Tibial nerve (tissue), 4 donors: ENCODE results near the gene PNPLA6. TPM values are rescaled to one million over a fixed set of nuclear protein-coding genes. Genes with fewer than 3 reads are reported as not detected.

Experiments
- DNase-seq, 2 donors: peaks; one replicate each; pipeline ENCODE4 v3.0.0-alpha.2; 2019; ENCODE audit warnings: low spot score in 2 of 2
- H3K27ac ChIP-seq, 4 donors: fragments of 200-600 bp; sonication (generic) in 3 of 4; one replicate each; pipeline ENCODE4 v1.5.1; 2017 to 2019; ENCODE audit warnings: mild to moderate bottlenecking in 1 of 4
- H3K27me3 ChIP-seq, 2 donors: fragments of 200-600 bp; sonication (generic) in 1 of 2; one replicate each; pipeline versions ENCODE4 v1.5.1 to v1.6.0; 2017 to 2019
- H3K36me3 ChIP-seq, 3 donors: fragments of 200-600 bp; sonication (generic); one replicate each; pipeline ENCODE4 v1.5.1; 2018 to 2019
- H3K4me1 ChIP-seq, 4 donors: fragments of 200-600 bp; sonication (generic) in 3 of 4; one replicate each; pipeline ENCODE4 v1.5.1; 2017 to 2019
- H3K4me3 ChIP-seq, 4 donors: fragments of 200-600 bp; sonication (generic) in 3 of 4; one replicate each; pipeline ENCODE4 v1.5.1; 2017 to 2019; ENCODE audit warnings: mild to moderate bottlenecking in 1 of 4, moderate library complexity in 1 of 4
- H3K9me3 ChIP-seq, 4 donors: fragments of 200-600 bp; sonication (generic) in 3 of 4; one replicate each; pipeline ENCODE4 v1.5.1; 2017 to 2019
- EP300 ChIP-seq, 2 donors: sonication (generic); formaldehyde crosslinking; IDR thresholded peaks; one replicate each; pipeline ENCODE4 v1.6.1; 2017; ENCODE audit warnings: antibody characterized with exemption in 2 of 2, mild to moderate bottlenecking in 1 of 2
- POLR2A ChIP-seq, 2 donors: fragments of 450-650 bp; IDR thresholded peaks; one replicate each; pipeline ENCODE4 v1.6.1; 2017; ENCODE audit warnings: antibody characterized with exemption in 2 of 2, mild to moderate bottlenecking in 2 of 2, moderate library complexity in 2 of 2
- WGBS, 2 donors: methylation state at CpG; one replicate each; pipeline ENCODE4 v1.1.5; 2018; 5-methylcytosine and 5-hydroxymethylcytosine counted together
- total RNA-seq, 4 donors: library from RNA; depleted of rRNA; stranded (reverse); fragments of >200 nt; gene quantifications; one replicate each; pipeline ENCODE4 v1.1.0, GENCODE V29; 2016
- TF ChIP-seq, protein P1 (sequence below), 5 experiments: fragments of 200-600 bp in 3 of 5; fragments of 450-650 bp in 2 of 5; sonication (generic) in 3 of 5; IDR thresholded peaks; one replicate each; pipeline ENCODE4 v1.5.1; 2016 to 2019; ENCODE audit warnings: antibody characterized with exemption in 5 of 5, mild to moderate bottlenecking in 3 of 5, moderate library complexity in 2 of 5

PNPLA6 gene
- total RNA-seq, 4 donors from 2014 or later = 66.3 to 138 (median 68.3) TPM

- Histone ChIP-seq H3K9me3 (no peaks in the 10 kb centered on the region), H3K27me3 (no peaks in the 10 kb centered on the region), H3K36me3 (peaks cover 0 to 61% (median 0%) of the 10 kb centered on the region in 3 donors), H3K4me3 (peak within 1 kb of the TSS; percentile 75 to 95 (median 86)), H3K4me1 (peaks cover 0 to 36% (median 21%) of the 10 kb centered on the region in 4 donors), H3K27ac (peak within 1 kb of the TSS; percentile 4 to 81 (median 71))
- TF ChIP-seq POLR2A (IDR thresholded peaks at IDR 0.05) (peak; percentile 46 to 63), EP300 (IDR thresholded peaks at IDR 0.05) (peak; percentile 98 to 99)
- TF ChIP-seq, protein P1, sequence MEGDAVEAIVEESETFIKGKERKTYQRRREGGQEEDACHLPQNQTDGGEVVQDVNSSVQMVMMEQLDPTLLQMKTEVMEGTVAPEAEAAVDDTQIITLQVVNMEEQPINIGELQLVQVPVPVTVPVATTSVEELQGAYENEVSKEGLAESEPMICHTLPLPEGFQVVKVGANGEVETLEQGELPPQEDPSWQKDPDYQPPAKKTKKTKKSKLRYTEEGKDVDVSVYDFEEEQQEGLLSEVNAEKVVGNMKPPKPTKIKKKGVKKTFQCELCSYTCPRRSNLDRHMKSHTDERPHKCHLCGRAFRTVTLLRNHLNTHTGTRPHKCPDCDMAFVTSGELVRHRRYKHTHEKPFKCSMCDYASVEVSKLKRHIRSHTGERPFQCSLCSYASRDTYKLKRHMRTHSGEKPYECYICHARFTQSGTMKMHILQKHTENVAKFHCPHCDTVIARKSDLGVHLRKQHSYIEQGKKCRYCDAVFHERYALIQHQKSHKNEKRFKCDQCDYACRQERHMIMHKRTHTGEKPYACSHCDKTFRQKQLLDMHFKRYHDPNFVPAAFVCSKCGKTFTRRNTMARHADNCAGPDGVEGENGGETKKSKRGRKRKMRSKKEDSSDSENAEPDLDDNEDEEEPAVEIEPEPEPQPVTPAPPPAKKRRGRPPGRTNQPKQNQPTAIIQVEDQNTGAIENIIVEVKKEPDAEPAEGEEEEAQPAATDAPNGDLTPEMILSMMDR (IDR thresholded peaks at IDR 0.05) = peak in 2 of 5 experiments; percentile 36 to 76
- peak; percentile 100 for DNase-seq
- 0 to 1% methylated on average over 21 to 49 of the region's 65 CpGs for WGBS, 2 donors
These were observed 13.2 kb upstream of the PNPLA6 start, which contains the start of gene MCOLN1 for GRCh38 chr19:7522072-7522922. Gene MCOLN1, plus strand, starts transcription at chr19:7522624. Its CDS starts 127 bp downstream, at chr19:7522751.

GRCh38 chr19:7522923-7523667, 12.4 kb upstream of the PNPLA6 start:
- TF ChIP-seq, protein P1 (IDR thresholded peaks at IDR 0.05) = no peak
- TF ChIP-seq POLR2A (IDR thresholded peaks at IDR 0.05) = no peak
- no peak for TF ChIP-seq EP300 (IDR thresholded peaks at IDR 0.05)
- WGBS, 2 donors = 5 to 9% methylated on average over 23 of the region's 23 CpGs
- Histone ChIP-seq H3K4me3 (peak overlapping the region; percentile 75 to 95 (median 86)), H3K36me3 (peaks cover 0 to 69% (median 0%) of the 10 kb centered on the region in 3 donors), H3K4me1 (peaks cover 0 to 28% (median 18%) of the 10 kb centered on the region in 4 donors), H3K27me3 (no peaks in the 10 kb centered on the region), H3K27ac (peak overlapping the region in 2 of 4 donors; percentile 68 to 81), H3K9me3 (no peaks in the 10 kb centered on the region)
- no peak for DNase-seq

GRCh38 chr19:7524523-7524922, 11.0 kb upstream of the PNPLA6 start:
- H3K9me3 ChIP-seq = no peaks in the 10 kb centered on the region
- no peak overlapping the region for H3K4me3 ChIP-seq
- no peak for TF ChIP-seq EP300 (IDR thresholded peaks at IDR 0.05)
- TF ChIP-seq POLR2A (IDR thresholded peaks at IDR 0.05) = no peak
- TF ChIP-seq, protein P1 (IDR thresholded peaks at IDR 0.05) = no peak
- H3K27ac ChIP-seq = no peak overlapping the region
- peaks cover 0 to 27% (median 18%) of the 10 kb centered on the region in 4 donors for H3K4me1 ChIP-seq
- 88 to 92% methylated on average over 5 of the region's 5 CpGs for WGBS, 2 donors
- DNase-seq = no peak
- peaks cover 0 to 72% (median 0%) of the 10 kb centered on the region in 3 donors for H3K36me3 ChIP-seq
- H3K27me3 ChIP-seq = no peaks in the 10 kb centered on the region

DNA sequence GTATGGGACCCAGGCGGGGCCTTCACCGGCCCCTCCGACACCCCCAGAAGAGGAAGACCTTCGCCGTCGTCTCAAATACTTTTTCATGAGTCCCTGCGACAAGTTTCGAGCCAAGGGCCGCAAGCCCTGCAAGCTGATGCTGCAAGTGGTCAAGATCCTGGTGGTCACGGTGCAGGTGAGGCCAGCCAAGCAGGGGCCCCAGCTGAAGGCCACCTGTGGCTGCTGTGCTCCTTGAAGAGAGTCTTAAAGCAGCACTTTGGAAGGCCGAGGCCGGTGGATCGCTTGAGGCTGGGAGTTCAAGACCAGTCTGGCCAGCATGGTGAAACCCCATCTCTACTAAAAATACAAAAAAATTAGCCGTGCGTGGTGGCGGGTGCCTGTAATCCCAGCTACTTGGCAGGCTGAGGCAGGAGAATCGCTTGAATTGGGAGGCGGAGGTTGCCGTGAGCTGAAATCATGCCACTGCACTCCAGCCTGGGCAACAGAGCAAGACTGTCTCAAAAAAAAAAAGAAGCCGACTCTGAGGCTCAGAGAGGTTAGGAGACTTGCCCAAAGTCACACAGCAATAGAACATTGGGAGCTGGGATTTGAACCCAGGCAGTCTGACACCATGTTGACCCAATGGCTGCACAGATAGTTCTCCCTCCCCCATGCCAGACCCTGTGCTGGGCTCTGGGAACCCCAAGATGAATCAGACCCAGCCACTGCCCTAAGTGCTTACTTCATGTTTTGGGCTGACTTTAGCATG, 10.4 kb upstream of the PNPLA6 start:
- TF ChIP-seq POLR2A (IDR thresholded peaks at IDR 0.05) (no peak), EP300 (IDR thresholded peaks at IDR 0.05) (no peak)
- TF ChIP-seq, protein P1 (IDR thresholded peaks at IDR 0.05) = no peak
- Histone ChIP-seq H3K4me1 (peaks cover 0 to 27% (median 18%) of the 10 kb centered on the region in 4 donors), H3K9me3 (no peaks in the 10 kb centered on the region), H3K27ac (no peak overlapping the region), H3K36me3 (peaks cover 0 to 72% (median 0%) of the 10 kb centered on the region in 3 donors), H3K27me3 (no peaks in the 10 kb centered on the region), H3K4me3 (no peak overlapping the region)
- WGBS, 2 donors = 94% methylated on average over 20 of the region's 20 CpGs
- DNase-seq = no peak
